Ovary (tissue), 9 donors: ENCODE data around the gene CRYAA. TPM values are rescaled to one million over a fixed set of nuclear protein-coding genes. Genes with fewer than 3 reads are reported as not detected.

Experiments used
- DNase-seq, 5 donors: peaks; one replicate each; pipeline ENCODE4 v3.0.0-alpha.2; 2019 to 2020
- H3K27ac ChIP-seq, 2 donors: fragments of 200-600 bp; one replicate each; pipeline versions ENCODE4 v1.5.1 to v1.8.0; 2019 to 2022
- H3K27me3 ChIP-seq: fragments of 200-600 bp; one replicate; pipeline ENCODE4 v1.8.0; 2022
- H3K36me3 ChIP-seq: fragments of 200-600 bp; sonication (generic); one replicate; pipeline ENCODE4 v1.5.1; 2019
- H3K4me1 ChIP-seq: one replicate; pipeline ENCODE4 v1.8.1; 2013; ENCODE audit warnings: mild to moderate bottlenecking, moderate library complexity; ENCODE audit not compliant: insufficient read depth
- H3K4me3 ChIP-seq: fragments of 200-600 bp; sonication (generic); one replicate; pipeline ENCODE4 v1.5.1; 2017
- H3K9me3 ChIP-seq, 2 donors: fragments of 200-600 bp in 1 of 2; sonication (generic) in 1 of 2; one replicate each; pipeline versions ENCODE4 v1.5.1 to v1.8.1; 2013 to 2019; ENCODE audit warnings: mild to moderate bottlenecking in 1 of 2, moderate library complexity in 1 of 2
- EP300 ChIP-seq: sonication (generic); formaldehyde crosslinking; IDR thresholded peaks from one replicate; pipeline ENCODE4 v1.6.1; 2017; ENCODE audit warnings: antibody characterized with exemption
- POLR2A ChIP-seq: fragments of 450-650 bp; IDR thresholded peaks from one replicate; pipeline ENCODE4 v1.6.1; 2017; ENCODE audit warnings: antibody characterized with exemption, mild to moderate bottlenecking, moderate library complexity
- WGBS, 3 donors: extraction: QIAGEN DNeasy Blood & Tissue Kit in 1 of 3; methylation state at CpG; one replicate each; pipeline versions ENCODE4 v1.1.5 to v1.1.7; 2013 to 2017; 5-methylcytosine and 5-hydroxymethylcytosine counted together
- intact Hi-C, 4 donors: fragments of 100-400 bp; cut with DNase I; formaldehyde crosslinking; loops; one replicate each; pipeline versions ENCODE4 v1.11.0 to v1.15.1; 2022 to 2023
- polyA plus RNA-seq, 2 donors: library from polyadenylated mRNA; stranded (reverse); fragments of 200-250 nt in 1 of 2; fragments of 350-450 nt in 1 of 2; fragmentation: Illumina TruSeq in 1 of 2; extraction: RNeasy Lipid Tissue Mini Kit (QIAGEN cat#74804) in 1 of 2; gene quantifications; one replicate each; pipeline ENCODE4 v1.2.3, GENCODE V29; 2013 to 2014
- total RNA-seq, 7 donors: library from RNA; depleted of rRNA in 2 of 7; stranded (reverse); fragments of >200 nt in 2 of 7; fragmentation: NEBNext Ultra II Directional in 3 of 7; extraction: Animal tissue kit (Norgen Biotek cat#: 25700) in 3 of 7; gene quantifications; one replicate each; pipeline versions ENCODE4 v1.1.0 to v1.2.4, GENCODE V29; 2016 to 2023
- TF ChIP-seq, protein P1 (sequence below), 3 donors: fragments of 450-650 bp in 2 of 3; fragments of 200-600 bp in 1 of 3; IDR thresholded peaks; one replicate each; pipeline versions ENCODE4 v1.5.1 to v1.8.0; 2016 to 2022; ENCODE audit warnings: antibody characterized with exemption in 3 of 3, mild to moderate bottlenecking in 1 of 3
- donor health status: DM: no; HTN: no; CAD: no; lungs with moderate emphysema.
- donor health status: DM: no; HTN: no; CAD: no.
- donor health status: Bipolar disorder and iron deficiency.
- donor health status: DM: yes; HTN: yes; CAD: no.
- donor health status: DM: no; HTN: no; CAD: no.
- donor health status: DM: yes; HTN: yes; CAD: no.

Gene CRYAA
- total and polyA plus RNA-seq, 9 donors: not detected

DNA sequence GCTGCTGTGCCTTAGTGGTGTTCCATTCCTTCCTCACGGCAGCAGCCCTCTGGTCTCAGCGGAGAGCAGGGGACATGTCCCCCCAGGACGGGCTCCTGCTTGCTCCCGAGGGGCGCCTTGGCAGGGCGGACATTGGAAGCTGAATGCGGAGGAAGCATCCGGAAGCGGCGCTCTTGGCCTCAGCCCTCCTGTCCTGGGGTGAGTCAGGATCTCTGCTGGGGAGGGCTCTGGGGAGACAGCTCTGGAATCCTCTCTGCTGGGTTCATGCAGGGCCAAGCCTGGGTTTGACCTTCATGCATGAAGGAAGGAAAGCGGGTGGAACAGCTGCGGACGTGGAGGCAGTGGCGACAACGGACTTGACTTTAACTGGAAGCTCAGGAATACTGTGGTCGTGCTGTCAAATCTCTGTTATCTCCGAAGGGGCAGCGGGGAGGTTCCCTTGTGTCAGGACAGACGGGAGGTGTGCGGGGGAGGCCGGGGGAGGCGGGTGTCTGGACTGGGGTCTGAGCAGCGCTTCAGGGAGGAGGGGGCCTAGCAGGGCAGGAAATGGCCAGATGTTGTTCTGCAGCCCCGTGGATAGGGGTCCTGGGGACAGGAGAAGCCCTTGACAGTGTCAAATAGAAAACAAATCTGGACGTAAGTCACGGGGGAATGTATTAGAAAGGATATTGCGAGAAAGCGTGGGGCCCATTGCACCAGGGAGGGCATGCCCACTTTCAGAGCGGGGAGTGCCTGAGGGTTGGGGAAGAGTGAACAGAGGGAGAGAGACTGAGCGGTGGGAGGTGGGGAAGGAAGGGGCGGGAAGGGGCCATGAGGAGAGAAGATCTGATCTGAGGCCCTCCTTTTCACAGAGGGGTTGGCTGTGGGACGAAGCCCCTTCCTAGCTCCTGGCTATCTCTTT lies 26.6 kb downstream of the CRYAA start:
- DNase-seq: peak in 3 of 5 donors; percentile 24 to 62 (median 55)
- Histone ChIP-seq H3K4me1 (peaks cover 9% of the 10 kb centered on the region), H3K9me3 (no peaks in the 10 kb centered on the region), H3K27me3 (no peaks in the 10 kb centered on the region), H3K36me3 (no peaks in the 10 kb centered on the region), H3K4me3 (no peak overlapping the region), H3K27ac (no peak overlapping the region)
- TF ChIP-seq POLR2A: no peak
- TF ChIP-seq, protein P1, sequence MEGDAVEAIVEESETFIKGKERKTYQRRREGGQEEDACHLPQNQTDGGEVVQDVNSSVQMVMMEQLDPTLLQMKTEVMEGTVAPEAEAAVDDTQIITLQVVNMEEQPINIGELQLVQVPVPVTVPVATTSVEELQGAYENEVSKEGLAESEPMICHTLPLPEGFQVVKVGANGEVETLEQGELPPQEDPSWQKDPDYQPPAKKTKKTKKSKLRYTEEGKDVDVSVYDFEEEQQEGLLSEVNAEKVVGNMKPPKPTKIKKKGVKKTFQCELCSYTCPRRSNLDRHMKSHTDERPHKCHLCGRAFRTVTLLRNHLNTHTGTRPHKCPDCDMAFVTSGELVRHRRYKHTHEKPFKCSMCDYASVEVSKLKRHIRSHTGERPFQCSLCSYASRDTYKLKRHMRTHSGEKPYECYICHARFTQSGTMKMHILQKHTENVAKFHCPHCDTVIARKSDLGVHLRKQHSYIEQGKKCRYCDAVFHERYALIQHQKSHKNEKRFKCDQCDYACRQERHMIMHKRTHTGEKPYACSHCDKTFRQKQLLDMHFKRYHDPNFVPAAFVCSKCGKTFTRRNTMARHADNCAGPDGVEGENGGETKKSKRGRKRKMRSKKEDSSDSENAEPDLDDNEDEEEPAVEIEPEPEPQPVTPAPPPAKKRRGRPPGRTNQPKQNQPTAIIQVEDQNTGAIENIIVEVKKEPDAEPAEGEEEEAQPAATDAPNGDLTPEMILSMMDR (IDR thresholded peaks at IDR 0.05): no peak
- no peak for TF ChIP-seq EP300
- 36 to 43% (median 42%) methylated on average over 28 to 32 of the region's 32 CpGs for WGBS, 3 donors
- intact Hi-C loops: no loop called here

DNA sequence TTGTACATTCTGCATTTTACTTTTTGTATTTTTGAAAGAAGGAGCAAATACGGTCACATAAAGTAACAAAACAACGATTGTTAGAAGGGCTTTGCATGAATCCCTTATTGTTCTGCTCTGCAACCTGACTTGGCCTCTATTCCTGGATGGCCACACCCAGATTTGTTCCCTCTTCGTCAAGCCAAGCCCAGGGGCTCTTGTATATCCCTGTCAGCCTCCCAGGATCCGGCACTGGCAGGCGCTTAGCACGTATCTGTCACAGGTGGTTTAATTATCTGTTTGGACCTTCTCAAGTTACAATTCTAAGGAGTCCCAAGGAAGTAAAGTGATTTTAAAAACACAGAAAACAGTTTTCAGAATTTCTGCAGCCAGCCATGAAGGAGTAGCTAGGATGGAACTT lies 28.0 kb downstream of the CRYAA start:
- H3K4me1 ChIP-seq: peaks cover 9% of the 10 kb centered on the region
- intact Hi-C loops: no loop called here
- peaks cover 0 to 5% of the 10 kb centered on the region in 2 donors for H3K9me3 ChIP-seq
- peak in 2 of 5 donors; percentile 19 to 33 for DNase-seq
- H3K27ac ChIP-seq: no peak overlapping the region
- H3K36me3 ChIP-seq: no peaks in the 10 kb centered on the region
- H3K27me3 ChIP-seq: no peaks in the 10 kb centered on the region
- 22 to 25% (median 24%) methylated on average over 6 of the region's 6 CpGs for WGBS, 3 donors
- TF ChIP-seq, protein P1 (IDR thresholded peaks at IDR 0.05): no peak
- TF ChIP-seq EP300 (no peak), POLR2A (no peak)
- no peak overlapping the region for H3K4me3 ChIP-seq

DNA sequence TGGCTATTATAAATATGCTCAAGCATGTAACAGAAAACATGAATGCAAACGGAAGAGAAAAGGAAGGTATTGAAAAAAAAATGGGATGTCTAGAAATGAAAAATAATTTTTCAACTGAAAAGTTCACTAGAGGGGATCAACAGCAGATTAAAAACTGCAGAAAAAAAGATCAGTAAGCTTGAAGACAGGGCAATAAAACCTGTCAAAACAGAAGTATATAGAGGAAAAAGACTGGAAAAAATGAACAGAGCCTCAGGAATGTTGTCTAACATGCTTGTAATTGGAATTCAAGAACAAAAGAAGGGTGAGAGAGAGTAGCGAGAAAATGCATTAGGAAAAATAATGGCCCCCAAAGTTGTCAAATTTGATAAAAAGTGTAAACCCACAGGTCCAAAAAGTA lies 29.6 kb downstream of the CRYAA start:
- intact Hi-C loops: no loop called here
- TF ChIP-seq, protein P1 (IDR thresholded peaks at IDR 0.05): no peak
- TF ChIP-seq EP300 (no peak), POLR2A (no peak)

DNA sequence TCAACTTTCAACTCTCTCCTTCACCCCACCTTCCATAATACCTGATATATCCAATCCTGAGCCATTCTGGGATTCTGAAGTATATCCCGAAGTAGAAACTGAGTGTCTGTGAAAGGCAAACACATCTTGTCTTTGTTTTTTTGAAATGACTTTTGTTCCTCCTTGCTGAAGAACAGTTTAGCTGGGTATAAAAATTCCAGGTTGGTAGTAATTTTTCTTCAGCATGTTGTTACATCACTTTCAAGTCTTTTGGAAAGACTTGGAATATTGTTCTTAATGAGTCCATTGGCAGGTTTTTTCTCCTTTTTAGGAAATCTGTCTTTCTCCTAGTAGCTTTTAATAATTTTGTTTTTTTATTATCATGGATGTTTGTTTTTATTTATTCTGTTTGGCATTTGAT lies 32.7 kb downstream of the CRYAA start:
- intact Hi-C loops: no loop called here
- DNase-seq: no peak
- TF ChIP-seq POLR2A: no peak
- TF ChIP-seq, protein P1 (IDR thresholded peaks at IDR 0.05): no peak
- TF ChIP-seq EP300: no peak
- Histone ChIP-seq H3K36me3 (no peaks in the 10 kb centered on the region), H3K27me3 (no peaks in the 10 kb centered on the region), H3K9me3 (peaks cover 0 to 5% of the 10 kb centered on the region in 2 donors), H3K27ac (no peak overlapping the region), H3K4me3 (no peak overlapping the region), H3K4me1 (peaks cover 2% of the 10 kb centered on the region)
- 87 to 92% (median 89%) methylated on average over 1 of the region's 1 CpG for WGBS, 3 donors

More for the DNA sequence above, 29.6 kb downstream of the CRYAA start:
- WGBS, 3 donors: 79 to 86% (median 84%) methylated on average over 2 of the region's 2 CpGs
- DNase-seq: no peak
- Histone ChIP-seq H3K4me1 (peaks cover 9% of the 10 kb centered on the region), H3K4me3 (no peak overlapping the region), H3K27ac (no peak overlapping the region), H3K9me3 (peaks cover 0 to 5% of the 10 kb centered on the region in 2 donors), H3K27me3 (no peaks in the 10 kb centered on the region), H3K36me3 (no peaks in the 10 kb centered on the region)
